KMS-11 (cell line): ENCODE results near the gene FAF2.

ENCODE experiments used
- H2AFZ ChIP-seq: fragments of 200-600 bp; sonication (generic); 2 replicates; pipeline ENCODE4 v1.6.1; 2016; ENCODE audit warnings: antibody characterized with exemption, mixed run types, low read depth
- H3K27ac ChIP-seq: fragments of 200-600 bp; sonication (generic); 2 replicates; pipeline ENCODE4 v1.6.1; 2016; ENCODE audit warnings: mild to moderate bottlenecking, mixed run types
- H3K27me3 ChIP-seq: fragments of 200-600 bp; sonication (generic); 2 replicates; pipeline ENCODE4 v1.6.1; 2017; ENCODE audit warnings: mild to moderate bottlenecking, low read depth, mixed run types, moderate library complexity; ENCODE audit not compliant: insufficient read depth
- H3K36me3 ChIP-seq: fragments of 200-600 bp; sonication (generic); 2 replicates; pipeline ENCODE4 v1.6.1; 2017; ENCODE audit warnings: mild to moderate bottlenecking, mixed run types; ENCODE audit not compliant: insufficient read depth
- H3K4me1 ChIP-seq: fragments of 200-600 bp; sonication (generic); 2 replicates; pipeline ENCODE4 v1.6.1; 2016; ENCODE audit warnings: mild to moderate bottlenecking, low read depth, mixed run types; ENCODE audit not compliant: poor library complexity, severe bottlenecking
- H3K4me2 ChIP-seq: fragments of 200-600 bp; sonication (generic); 2 replicates; pipeline ENCODE4 v1.7.0; 2016; ENCODE audit warnings: mild to moderate bottlenecking, mixed run types
- H3K4me3 ChIP-seq: fragments of 200-600 bp; sonication (generic); IDR thresholded peaks from 2 replicates; pipeline ENCODE4 v1.6.1; 2017; ENCODE audit warnings: low read depth, low read length, mixed read lengths; ENCODE audit not compliant: insufficient read depth
- H3K79me2 ChIP-seq: fragments of 200-600 bp; sonication (generic); 2 replicates; pipeline ENCODE4 v1.6.1; 2016; ENCODE audit warnings: low read depth, mixed run types; ENCODE audit not compliant: insufficient read depth
- H3K9ac ChIP-seq: fragments of 200-600 bp; sonication (generic); 2 replicates; pipeline ENCODE4 v1.6.1; 2016; ENCODE audit warnings: mild to moderate bottlenecking, mixed run types
- H4K20me1 ChIP-seq: fragments of 200-600 bp; sonication (generic); 2 replicates; pipeline ENCODE4 v1.6.1; 2016; ENCODE audit warnings: mild to moderate bottlenecking, mixed run types; ENCODE audit not compliant: insufficient read depth
- CTCF ChIP-seq: fragments of 200-600 bp; sonication (generic); conservative IDR thresholded peaks from 2 replicates; pipeline ENCODE4 v1.6.1; 2017; ENCODE audit warnings: low read depth, mild to moderate bottlenecking, antibody characterized with exemption, low read length, moderate library complexity, mixed read lengths

Gene FAF2

DNA sequence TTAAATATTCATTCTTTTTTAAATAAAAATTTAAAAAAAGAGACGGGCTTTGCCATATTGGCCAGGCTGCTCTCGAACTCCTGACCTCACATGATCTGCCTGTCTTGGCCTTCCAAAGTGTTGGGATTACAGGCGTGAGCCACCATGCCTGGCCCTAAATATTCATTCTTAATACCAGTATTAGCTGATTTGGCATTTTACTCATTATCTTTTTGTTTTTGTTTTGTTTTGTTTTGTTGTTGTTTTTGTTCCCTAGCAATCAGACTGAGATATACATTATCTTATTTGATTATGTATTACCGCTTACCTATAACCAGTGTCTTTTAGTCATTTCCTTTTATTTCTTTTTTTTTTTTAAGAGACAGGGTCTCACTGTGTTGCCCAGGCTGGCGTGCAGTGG lies 51.1 kb downstream of the FAF2 start:
- Histone ChIP-seq H3K9ac (no peak overlapping the region), H3K4me3 (no peak overlapping the region), H3K27me3 (no peaks in the 10 kb centered on the region), H3K4me1 (no peaks in the 10 kb centered on the region), H2AFZ (no peak overlapping the region), H3K27ac (no peak overlapping the region), H3K4me2 (no peak overlapping the region), H3K79me2 (no peaks in the 10 kb centered on the region), H4K20me1 (no peaks in the 10 kb centered on the region), H3K36me3 (0 out of 2 replicates have a peak, but pooled peaks cover 3% of the 10 kb centered on the region)
- no peak for TF ChIP-seq CTCF

DNA sequence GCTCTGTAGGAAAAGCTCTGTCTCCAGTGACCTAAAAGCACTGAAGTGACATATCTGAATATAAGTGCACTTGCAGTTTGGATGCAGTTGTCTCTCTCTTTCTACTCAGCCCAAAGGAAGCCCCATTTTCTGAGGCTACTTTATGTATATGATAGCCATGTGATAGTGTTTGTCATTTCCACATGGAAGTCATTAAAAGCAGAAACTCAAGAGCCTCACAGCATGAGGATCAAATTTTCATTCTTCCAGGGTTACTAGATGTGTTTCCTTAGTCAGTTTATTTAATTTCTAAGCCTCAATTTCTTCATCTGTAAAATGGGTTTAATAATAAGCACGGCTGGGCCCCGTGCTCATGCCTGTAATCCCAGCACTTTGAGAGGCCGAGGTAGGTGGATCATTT lies 52.3 kb downstream of the FAF2 start:
- no peak for TF ChIP-seq CTCF
- Histone ChIP-seq H3K9ac (no peak overlapping the region), H4K20me1 (no peaks in the 10 kb centered on the region), H2AFZ (no peak overlapping the region), H3K4me1 (no peaks in the 10 kb centered on the region), H3K27me3 (no peaks in the 10 kb centered on the region), H3K79me2 (no peaks in the 10 kb centered on the region), H3K4me2 (no peak overlapping the region), H3K36me3 (0 out of 2 replicates have a peak, but pooled peaks cover 3% of the 10 kb centered on the region), H3K4me3 (no peak overlapping the region), H3K27ac (no peak overlapping the region)

- Histone ChIP-seq H4K20me1 (no peaks in the 10 kb centered on the region), H3K4me3 (no peak overlapping the region), H3K9ac (no peak overlapping the region), H3K27me3 (no peaks in the 10 kb centered on the region), H3K79me2 (no peaks in the 10 kb centered on the region), H3K4me2 (no peak overlapping the region), H3K27ac (no peak overlapping the region), H3K4me1 (no peaks in the 10 kb centered on the region), H2AFZ (no peak overlapping the region), H3K36me3 (0 out of 2 replicates have a peak, but pooled peaks cover 3% of the 10 kb centered on the region)
- no peak for TF ChIP-seq CTCF
Observed at GRCh38 chr5:176501333-176501732, 53.1 kb downstream of the FAF2 start.

GRCh38 chr5:176503496-176503895 lies 55.3 kb downstream of the FAF2 start:
- Histone ChIP-seq H3K36me3 (0 out of 2 replicates have a peak, but pooled peaks cover 3% of the 10 kb centered on the region), H3K4me1 (no peaks in the 10 kb centered on the region), H3K9ac (no peak overlapping the region), H3K27ac (no peak overlapping the region), H3K27me3 (no peaks in the 10 kb centered on the region), H3K4me3 (no peak overlapping the region), H4K20me1 (no peaks in the 10 kb centered on the region), H2AFZ (no peak overlapping the region), H3K4me2 (no peak overlapping the region), H3K79me2 (no peaks in the 10 kb centered on the region)
- TF ChIP-seq CTCF: no peak

GRCh38 chr5:176507911-176508310 lies 59.7 kb downstream of the FAF2 start:
- Histone ChIP-seq H3K9ac (no peak overlapping the region), H3K27ac (no peak overlapping the region), H3K4me3 (no peak overlapping the region), H3K4me2 (no peak overlapping the region), H3K36me3 (no peaks in the 10 kb centered on the region), H3K27me3 (no peaks in the 10 kb centered on the region), H3K4me1 (no peaks in the 10 kb centered on the region), H3K79me2 (no peaks in the 10 kb centered on the region), H2AFZ (no peak overlapping the region), H4K20me1 (no peaks in the 10 kb centered on the region)
- TF ChIP-seq CTCF: no peak
